GM11168 (cell line): ENCODE results near the gene TMEM132D.
"Not testable (repeated sequence)": the region's sequence is repeated elsewhere in the genome, so short reads cannot be mapped to it uniquely, and the experiment has no call there.

Experiments
- in situ Hi-C: fragments of 300-500 bp; cut with MboI; formaldehyde crosslinking; loops from one replicate; pipeline ENCODE4 v1.12.0; 2022; ENCODE audit warnings: low sequenced_read_pairs; ENCODE audit not compliant: unreplicated experiment

The TMEM132D gene

GRCh38 chr12:129053232-129053631 is 850.6 kb downstream of the TMEM132D start:
- in situ Hi-C loops = no loop called here

GRCh38 chr12:129052373-129052772 is 851.5 kb downstream of the TMEM132D start:
- in situ Hi-C loops = no loop called here

- in situ Hi-C loops = no loop called here
Measured at GRCh38 chr12:129049917-129050316, 853.9 kb downstream of the TMEM132D start.

DNA sequence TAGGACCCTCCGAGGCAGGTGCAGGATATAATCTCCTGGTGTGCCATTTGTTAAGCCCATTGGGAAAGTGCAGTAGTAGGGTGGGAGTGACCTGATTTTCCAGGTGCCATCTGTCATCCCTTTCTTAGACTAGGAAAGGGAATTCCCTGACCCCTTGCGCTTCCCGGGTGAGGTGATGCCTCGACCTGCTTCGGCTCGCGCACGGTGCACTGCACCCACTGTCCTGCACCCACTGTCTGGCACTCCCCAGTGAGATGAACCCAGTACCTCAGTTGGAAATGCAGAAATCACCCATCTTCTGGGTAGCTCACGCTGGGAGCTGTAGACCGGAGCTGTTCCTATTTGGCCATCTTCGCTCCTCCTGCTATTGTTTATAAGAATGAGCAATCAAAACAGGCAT is 860.5 kb downstream of the TMEM132D start:
- in situ Hi-C loops = not testable (repeated sequence)

DNA sequence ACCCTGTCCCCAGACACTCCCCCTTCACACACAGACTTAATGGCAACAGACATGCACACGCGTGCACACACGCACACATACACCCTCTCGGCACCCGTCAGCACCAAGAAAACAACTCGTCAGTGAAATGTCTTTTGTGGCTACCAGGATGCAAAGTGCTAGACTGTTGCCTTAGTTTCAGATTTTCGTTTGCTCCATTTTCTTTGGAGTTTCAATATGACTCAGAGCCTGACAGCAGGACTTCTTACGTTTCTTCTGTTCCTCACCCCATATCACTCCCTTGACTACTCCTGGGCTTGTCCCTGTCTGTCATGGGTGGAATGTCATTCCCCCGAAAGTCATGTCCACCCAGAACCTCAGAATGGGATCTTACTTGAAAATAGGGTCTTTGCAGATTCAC is 867.7 kb downstream of the TMEM132D start:
- in situ Hi-C loops = no loop called here

DNA sequence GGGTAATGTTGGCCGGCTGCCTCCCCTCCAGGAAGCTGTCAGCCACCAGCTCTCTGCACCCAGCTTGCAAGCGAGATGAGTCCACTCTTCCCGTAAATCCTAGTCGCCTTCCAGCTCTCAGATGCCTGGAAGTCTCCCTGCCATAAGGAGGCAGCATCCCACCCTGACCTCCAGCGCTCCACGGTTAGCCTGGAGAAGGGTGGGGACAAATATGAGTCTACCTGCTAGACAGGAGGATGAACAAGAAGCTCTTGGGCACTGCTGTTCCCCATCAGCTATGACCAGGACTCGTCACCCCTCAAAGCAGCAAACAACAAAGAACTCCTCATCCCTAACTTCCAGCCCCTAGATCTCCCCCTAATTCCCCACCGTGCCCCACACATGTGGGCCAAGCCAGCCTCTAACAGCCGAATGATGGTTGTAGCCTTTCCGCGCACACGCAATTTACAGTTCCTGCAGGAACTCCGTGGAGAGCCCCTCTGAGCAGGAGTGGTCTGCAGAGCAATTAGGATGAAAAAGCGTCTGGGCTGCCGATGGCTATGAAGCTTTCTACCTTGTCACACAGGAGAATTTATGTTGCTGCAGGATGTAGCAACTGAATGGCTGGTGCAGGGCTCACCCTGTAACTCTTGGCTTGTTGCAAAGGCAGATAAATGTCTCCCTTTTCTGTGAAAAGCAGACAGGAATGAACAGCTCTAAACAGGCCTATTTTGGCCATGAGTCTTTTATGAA is 869.1 kb downstream of the TMEM132D start:
- in situ Hi-C loops = no loop called here

DNA sequence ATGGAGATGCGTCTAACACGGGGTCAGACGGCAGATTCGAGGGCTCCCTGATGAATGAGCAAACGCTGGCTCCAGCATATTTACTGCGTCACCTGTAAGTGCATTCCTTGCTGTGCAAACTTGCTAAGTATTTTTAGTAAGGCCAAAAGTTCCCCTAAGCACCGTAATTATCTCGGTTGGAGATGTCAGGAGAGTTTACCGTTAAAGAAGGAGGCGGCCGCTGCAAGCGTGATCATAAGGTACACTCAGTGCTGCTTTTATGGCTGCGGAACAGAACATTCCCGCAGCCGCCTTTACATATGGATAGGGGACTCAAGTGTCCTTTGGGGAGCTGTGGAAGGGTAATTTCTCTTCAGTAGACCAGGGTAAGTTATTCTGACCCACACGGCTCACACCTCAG is 875.0 kb downstream of the TMEM132D start:
- in situ Hi-C loops = no loop called here

DNA sequence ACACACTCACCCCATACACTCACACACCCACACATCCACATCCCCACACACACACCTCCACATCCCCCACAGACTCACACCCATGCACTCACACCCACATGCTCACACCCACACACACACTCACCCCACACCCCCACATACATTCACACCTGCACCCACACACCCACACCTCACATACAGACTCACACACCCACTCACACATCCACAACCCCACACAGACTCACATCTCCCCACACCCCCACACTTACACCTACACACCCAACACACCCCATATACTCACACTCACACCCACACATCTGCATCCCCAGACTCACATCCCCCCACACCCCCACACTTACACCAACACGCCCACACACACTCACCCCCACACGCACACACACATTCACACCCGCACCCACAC is 878.8 kb downstream of the TMEM132D start:
- in situ Hi-C loops = no loop called here
